Activated CD4-positive, alpha-beta T cell treated with anti-CD3 and anti-CD28 coated beads, Interleukin-2, amount 10 ng/mL, durations not matched to agents 7 days and 5 days (primary cell): ENCODE data around the gene KNG1. TPM values are rescaled to one million over a fixed set of nuclear protein-coding genes. Genes with fewer than 3 reads are reported as not detected.
A peak's percentile ranks its signal among the peaks of the same experiment; 100 is the strongest.

Source experiments
- CTCF ChIA-PET: fragments of 350-600 bp; sonication (Branson Sonifier 250); formaldehyde crosslinking; loops from one replicate; lab custom pipeline; 2021; ENCODE audit warnings: antibody characterized with exemption; lab: Charles Lee
- POLR2A ChIA-PET: fragments of 350-600 bp; sonication (Branson Sonifier 250); formaldehyde crosslinking; loops from one replicate; lab custom pipeline; 2021; ENCODE audit warnings: antibody characterized with exemption; lab: Charles Lee
- DNase-seq: peaks from one replicate; pipeline ENCODE4 v3.0.0-alpha.2; 2020
- H3K27ac Mint-ChIP-seq: one replicate; pipeline ENCODE4 v1.8.0; 2021; ENCODE audit warnings: mild to moderate bottlenecking, moderate library complexity, mixed read lengths
- H3K27me3 Mint-ChIP-seq: one replicate; pipeline ENCODE4 v1.8.0; 2021; ENCODE audit warnings: mixed read lengths
- H3K36me3 Mint-ChIP-seq: one replicate; pipeline ENCODE4 v1.8.0; 2021; ENCODE audit warnings: low read depth, mixed read lengths
- H3K4me1 Mint-ChIP-seq: one replicate; pipeline ENCODE4 v1.8.0; 2021; ENCODE audit warnings: mixed read lengths
- H3K4me3 Mint-ChIP-seq: one replicate; pipeline ENCODE4 v1.8.0; 2021; ENCODE audit warnings: mild to moderate bottlenecking, moderate library complexity, mixed read lengths
- H3K9me3 Mint-ChIP-seq: one replicate; pipeline ENCODE4 v1.8.0; 2021; ENCODE audit warnings: mixed read lengths
- total RNA-seq, 2 experiments: library from RNA; stranded (reverse); gene quantifications; one replicate each; pipeline ENCODE4 v1.2.3, GENCODE V29; 2021

KNG1 gene
- total RNA-seq, 2 experiments from 2014 or later: not detected

DNA sequence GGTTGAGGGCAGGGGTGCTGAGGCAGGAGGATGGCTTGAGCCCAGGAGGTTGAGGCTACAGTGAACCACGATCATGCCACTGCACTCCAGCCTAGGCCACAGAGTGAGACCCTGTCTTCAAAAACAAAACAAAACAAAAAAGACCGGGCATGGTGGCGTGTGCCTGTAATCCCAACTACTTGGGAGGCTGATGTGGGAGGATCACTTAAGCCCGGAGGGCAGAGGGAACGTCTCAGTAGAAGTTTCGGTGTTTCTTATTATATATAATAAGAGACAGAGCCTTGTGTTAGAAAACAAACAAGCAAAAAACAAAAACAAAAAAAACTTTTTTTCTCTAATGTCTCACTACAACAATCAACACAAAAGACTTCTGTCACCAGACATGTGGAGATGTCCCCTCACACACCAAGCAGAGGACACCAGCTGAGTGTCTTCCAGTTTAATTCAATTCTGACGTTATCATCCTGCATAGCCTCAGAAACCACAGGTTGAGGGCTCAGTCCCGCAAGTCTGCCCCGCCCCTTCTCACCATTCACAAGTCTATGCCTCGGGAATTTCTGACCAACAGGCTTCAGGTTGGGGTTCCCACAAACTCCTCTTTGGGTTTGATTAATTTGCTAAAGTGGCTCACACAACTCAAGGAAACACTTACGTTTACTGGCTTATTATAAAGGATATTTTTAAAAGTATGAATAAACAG, 42.2 kb downstream of the KNG1 start:
- H3K27me3 Mint-ChIP-seq: no peaks in the 10 kb centered on the region
- no peaks in the 10 kb centered on the region for H3K36me3 Mint-ChIP-seq
- DNase-seq: no peak
- H3K9me3 Mint-ChIP-seq: no peaks in the 10 kb centered on the region
- ChIA-PET POLR2A (no interaction called here), CTCF (no interaction called here)
- no peak overlapping the region for H3K4me3 Mint-ChIP-seq
- H3K4me1 Mint-ChIP-seq: no peaks in the 10 kb centered on the region
- no peak overlapping the region for H3K27ac Mint-ChIP-seq

GRCh38 chr3:186760141-186760833, 43.1 kb downstream of the KNG1 start:
- DNase-seq: no peak
- no peaks in the 10 kb centered on the region for H3K4me1 Mint-ChIP-seq
- H3K9me3 Mint-ChIP-seq: no peaks in the 10 kb centered on the region
- no peaks in the 10 kb centered on the region for H3K27me3 Mint-ChIP-seq
- CTCF ChIA-PET: interaction anchor here (1.4 kb wide), 1 partner anchor 12 kb away, joined by 6 read pairs; no protein-coding TSS in a partner anchor
- no peaks in the 10 kb centered on the region for H3K36me3 Mint-ChIP-seq
- H3K27ac Mint-ChIP-seq: no peak overlapping the region
- POLR2A ChIA-PET: no interaction called here
- H3K4me3 Mint-ChIP-seq: no peak overlapping the region

- no peak overlapping the region for H3K4me3 Mint-ChIP-seq
- no peaks in the 10 kb centered on the region for H3K9me3 Mint-ChIP-seq
- ChIA-PET CTCF (interaction anchor here (1.4 kb wide), 1 partner anchor 11 kb away, joined by 6 read pairs; no protein-coding TSS in a partner anchor), POLR2A (no interaction called here)
- DNase-seq: no peak
- H3K27me3 Mint-ChIP-seq: no peaks in the 10 kb centered on the region
- no peak overlapping the region for H3K27ac Mint-ChIP-seq
- H3K36me3 Mint-ChIP-seq: no peaks in the 10 kb centered on the region
- no peaks in the 10 kb centered on the region for H3K4me1 Mint-ChIP-seq
Observed at GRCh38 chr3:186760897-186761447, 43.8 kb downstream of the KNG1 start.

DNA sequence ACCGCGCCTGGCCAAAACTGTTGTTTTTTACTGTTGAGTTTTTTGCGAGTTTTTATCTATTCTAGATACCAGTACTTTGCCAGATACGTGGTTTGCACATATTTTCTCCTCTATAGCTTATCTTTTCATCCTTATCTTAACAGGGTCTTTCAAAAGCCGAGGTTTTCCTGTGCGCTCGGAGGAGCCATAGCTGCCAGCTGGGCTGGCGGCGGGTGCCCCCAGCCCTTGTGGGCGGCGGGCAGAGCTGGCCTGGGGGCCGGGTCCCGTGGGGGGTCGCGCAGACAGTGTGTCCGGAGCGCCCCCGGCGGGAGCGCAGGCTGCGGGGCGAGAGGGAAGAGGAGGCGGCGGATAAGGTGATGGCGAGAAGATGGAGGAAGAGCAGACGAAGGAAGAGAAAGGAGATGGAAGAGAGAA, 55.1 kb downstream of the KNG1 start:
- ChIA-PET POLR2A (interaction anchor here (1.6 kb wide), 1 partner anchor 11 kb away, joined by 17 read pairs; the partner anchor contains the start of gene EIF4A2), CTCF (interaction anchor here (0.8 to 1.8 kb wide), 3 partner anchors 11 to 158 kb away, joined by 3 to 7 read pairs (median 6); partner anchors contain the start of gene EIF4A2)
- Mint-ChIP-seq H3K27ac (peak overlapping the region; percentile 95), H3K36me3 (no peaks in the 10 kb centered on the region), H3K4me1 (peaks cover 19% of the 10 kb centered on the region), H3K27me3 (peaks cover 2% of the 10 kb centered on the region), H3K9me3 (peaks cover 3% of the 10 kb centered on the region), H3K4me3 (peak overlapping the region; percentile 81)
- DNase-seq: no peak

DNA sequence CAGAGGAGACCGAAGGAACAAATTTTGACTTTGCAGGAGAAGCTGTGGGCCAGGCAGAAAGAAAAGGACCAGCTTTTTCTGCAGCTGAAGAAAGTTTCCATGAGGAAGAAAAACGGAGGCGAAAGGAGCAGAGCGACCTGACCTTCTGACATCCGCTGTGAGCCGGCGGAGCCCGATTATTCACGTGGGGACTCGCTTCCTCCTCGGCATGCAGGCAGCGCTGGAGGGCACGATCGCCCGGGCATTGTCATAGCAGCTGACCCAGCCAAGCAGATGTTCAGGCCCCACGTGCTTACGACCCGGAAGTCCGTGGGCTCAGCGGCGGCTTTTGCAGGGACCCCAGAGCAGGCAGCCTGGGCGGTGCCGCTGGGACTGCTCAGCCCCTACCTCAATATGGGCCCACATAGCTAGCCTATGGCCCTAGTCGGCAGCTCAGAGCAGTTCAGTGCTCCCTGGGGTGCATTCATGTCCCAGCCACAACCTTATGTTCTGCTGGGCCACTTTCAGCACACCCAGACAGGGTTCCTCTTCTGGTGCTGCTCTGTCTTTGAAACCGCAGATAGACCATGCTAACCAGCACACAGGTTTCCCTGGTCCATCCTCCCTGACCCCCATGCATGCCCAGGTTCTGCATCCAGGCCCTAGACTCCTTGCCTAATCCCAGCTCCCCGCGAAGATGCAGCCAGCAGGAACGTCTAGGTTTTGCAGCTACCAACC, 55.7 kb downstream of the KNG1 start:
- DNase-seq: peak; percentile 67
- H3K27me3 Mint-ChIP-seq: peaks cover 2% of the 10 kb centered on the region
- peak overlapping the region; percentile 81 for H3K4me3 Mint-ChIP-seq
- peak overlapping the region; percentile 95 for H3K27ac Mint-ChIP-seq
- CTCF ChIA-PET: interaction anchor here (0.8 to 1.8 kb wide), 3 partner anchors 11 to 159 kb away, joined by 3 to 7 read pairs (median 6); partner anchors contain the start of gene EIF4A2
- POLR2A ChIA-PET: interaction anchor here (1.6 kb wide), 1 partner anchor 10 kb away, joined by 17 read pairs; the partner anchor contains the start of gene EIF4A2
- no peaks in the 10 kb centered on the region for H3K36me3 Mint-ChIP-seq
- H3K4me1 Mint-ChIP-seq: peaks cover 19% of the 10 kb centered on the region
- H3K9me3 Mint-ChIP-seq: peaks cover 3% of the 10 kb centered on the region

DNA sequence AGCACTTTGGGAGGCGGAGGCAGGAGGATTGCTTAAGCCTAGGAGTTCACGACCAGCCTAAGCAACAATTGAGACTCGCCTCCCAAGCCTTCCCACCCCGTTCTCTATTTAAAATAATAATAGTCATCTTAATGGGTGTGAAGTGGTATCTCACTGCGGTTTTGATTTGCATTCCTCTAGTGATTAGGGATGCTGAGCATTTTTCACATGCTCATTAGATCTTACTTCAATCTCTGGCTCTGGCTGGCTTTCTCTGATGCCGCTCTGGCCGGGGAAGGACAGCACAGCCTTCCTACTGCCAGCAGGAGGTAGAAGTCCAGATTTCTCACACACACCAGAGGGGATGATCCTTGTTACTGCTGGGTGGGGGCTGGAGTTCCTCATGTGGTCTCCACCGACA, 58.8 kb downstream of the KNG1 start:
- Mint-ChIP-seq H3K4me3 (no peak overlapping the region), H3K27me3 (peaks cover 2% of the 10 kb centered on the region), H3K9me3 (peaks cover 3% of the 10 kb centered on the region), H3K4me1 (peaks cover 19% of the 10 kb centered on the region), H3K27ac (no peak overlapping the region), H3K36me3 (no peaks in the 10 kb centered on the region)
- CTCF ChIA-PET: no interaction called here
- POLR2A ChIA-PET: interaction anchor here (0.6 kb wide), 1 partner anchor 107 kb away, joined by 3 read pairs; no protein-coding TSS in a partner anchor
- DNase-seq: no peak

DNA sequence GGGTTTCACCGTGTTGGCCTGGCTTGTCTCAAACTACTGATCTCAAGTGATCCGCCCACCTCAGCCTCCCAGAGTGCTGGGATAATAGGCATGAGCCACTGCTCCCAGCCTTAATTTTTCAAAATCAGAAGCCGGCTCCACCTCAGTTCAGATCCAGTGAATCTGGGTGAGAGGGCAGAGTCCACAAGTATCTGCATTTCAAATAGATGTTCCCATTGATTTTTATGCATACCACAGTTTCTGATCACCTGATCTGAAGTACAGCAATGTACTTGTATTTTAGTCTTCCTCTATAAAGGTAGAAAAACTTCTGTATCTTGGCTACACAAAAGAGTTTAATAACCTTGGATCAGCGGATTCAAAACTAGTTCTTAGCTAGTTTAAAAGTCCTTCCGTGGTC, 62.0 kb downstream of the KNG1 start:
- no peak for DNase-seq
- Mint-ChIP-seq H3K4me1 (peaks cover 9% of the 10 kb centered on the region), H3K4me3 (no peak overlapping the region), H3K27me3 (peaks cover 2% of the 10 kb centered on the region), H3K27ac (no peak overlapping the region), H3K9me3 (no peaks in the 10 kb centered on the region), H3K36me3 (peaks cover 8% of the 10 kb centered on the region)
- ChIA-PET POLR2A (no interaction called here), CTCF (interaction anchor here (1.4 kb wide), 1 partner anchor 15 kb away, joined by 4 read pairs; no protein-coding TSS in a partner anchor)

DNA sequence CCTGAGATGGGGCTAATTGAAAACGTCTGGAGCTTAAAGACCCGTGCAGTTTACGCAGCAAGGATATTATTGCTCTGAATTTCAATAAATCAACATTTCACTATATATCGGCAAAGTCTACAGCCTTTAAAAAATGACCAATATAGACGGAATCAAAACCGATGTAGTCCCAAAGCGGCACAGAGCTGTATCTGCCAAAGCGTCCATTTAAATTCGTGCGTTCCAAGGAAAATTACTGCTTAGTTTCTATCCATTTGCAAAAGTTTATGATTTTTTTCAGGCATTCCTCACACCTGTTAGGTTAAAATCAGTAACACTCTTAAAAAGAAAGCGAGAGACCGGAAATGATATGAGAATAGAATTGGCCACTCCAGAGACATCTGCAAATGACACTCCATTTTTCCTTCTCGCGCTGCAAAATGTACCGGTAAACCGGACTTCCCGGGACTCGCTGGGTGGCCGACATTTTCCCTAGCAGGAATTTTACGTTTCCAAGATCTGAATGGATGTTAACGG, 65.4 kb downstream of the KNG1 start:
- H3K9me3 Mint-ChIP-seq: no peaks in the 10 kb centered on the region
- peak overlapping the region; percentile 99 for H3K27ac Mint-ChIP-seq
- peaks cover 41% of the 10 kb centered on the region for H3K36me3 Mint-ChIP-seq
- H3K4me3 Mint-ChIP-seq: peak overlapping the region; percentile 99
- DNase-seq: no peak
- H3K27me3 Mint-ChIP-seq: no peaks in the 10 kb centered on the region
- ChIA-PET POLR2A (interaction anchor here (0.6 to 1.4 kb wide), 7 partner anchors 10 to 264 kb away, joined by 3 to 17 read pairs (median 4); partner anchors contain the start of gene RFC4), CTCF (interaction anchor here (1.0 to 1.8 kb wide), 3 partner anchors 10 to 168 kb away, joined by 3 to 7 read pairs (median 3); no protein-coding TSS in a partner anchor)
- peaks cover 34% of the 10 kb centered on the region for H3K4me1 Mint-ChIP-seq

DNA sequence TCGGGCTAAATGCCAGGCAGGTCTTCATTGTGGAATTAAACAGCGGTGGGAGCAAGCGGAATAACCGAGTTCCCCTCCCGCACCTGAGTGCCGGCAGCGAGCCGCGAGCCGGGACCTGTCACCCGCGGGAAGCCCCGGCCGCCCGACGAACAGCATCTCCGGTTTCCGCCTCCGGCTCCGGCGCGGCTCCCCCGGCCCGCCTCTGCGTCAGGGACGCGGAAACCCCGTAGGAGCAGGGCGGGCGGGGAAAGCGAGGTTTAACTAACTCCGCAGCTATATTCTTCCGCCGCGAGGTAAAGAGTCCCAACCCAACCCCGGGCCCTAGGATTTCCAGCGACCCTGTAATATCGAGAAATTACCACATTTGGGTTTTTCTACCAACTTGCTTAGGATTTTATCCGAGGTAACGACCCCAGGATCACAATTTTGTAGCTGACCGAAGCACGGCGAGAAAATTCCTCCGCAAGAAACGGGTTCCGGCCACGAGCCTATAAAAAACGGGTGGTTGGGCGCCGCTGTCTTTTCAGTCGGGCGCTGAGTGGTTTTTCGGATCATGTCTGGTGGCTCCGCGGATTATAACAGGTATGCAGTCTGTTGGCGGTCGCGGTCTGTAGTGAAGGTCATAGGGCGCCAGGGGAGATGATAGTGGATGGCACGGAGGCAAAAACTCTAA, 66.0 kb downstream of the KNG1 start, which contains the start of gene EIF4A2:
Gene EIF4A2 (plus strand): TSS at position 520 of the 673 bp plus-strand sequence. CDS start 34 bp downstream, at position 554.
- ChIA-PET POLR2A (interaction anchor here (0.5 to 1.4 kb wide), 10 partner anchors 8 to 264 kb away, joined by 3 to 17 read pairs (median 4); partner anchors contain the start of genes DNAJB11 and RFC4), CTCF (interaction anchor here (1.0 to 2.3 kb wide), 5 partner anchors 10 to 169 kb away, joined by 3 to 7 read pairs (median 7); no protein-coding TSS in a partner anchor)
- Mint-ChIP-seq H3K4me1 (peaks cover 40% of the 10 kb centered on the region), H3K27me3 (no peaks in the 10 kb centered on the region), H3K27ac (peak within 1 kb of the TSS; percentile 99), H3K36me3 (peaks cover 47% of the 10 kb centered on the region), H3K4me3 (peak within 1 kb of the TSS; percentile 99), H3K9me3 (no peaks in the 10 kb centered on the region)
- DNase-seq: peak; percentile 90

DNA sequence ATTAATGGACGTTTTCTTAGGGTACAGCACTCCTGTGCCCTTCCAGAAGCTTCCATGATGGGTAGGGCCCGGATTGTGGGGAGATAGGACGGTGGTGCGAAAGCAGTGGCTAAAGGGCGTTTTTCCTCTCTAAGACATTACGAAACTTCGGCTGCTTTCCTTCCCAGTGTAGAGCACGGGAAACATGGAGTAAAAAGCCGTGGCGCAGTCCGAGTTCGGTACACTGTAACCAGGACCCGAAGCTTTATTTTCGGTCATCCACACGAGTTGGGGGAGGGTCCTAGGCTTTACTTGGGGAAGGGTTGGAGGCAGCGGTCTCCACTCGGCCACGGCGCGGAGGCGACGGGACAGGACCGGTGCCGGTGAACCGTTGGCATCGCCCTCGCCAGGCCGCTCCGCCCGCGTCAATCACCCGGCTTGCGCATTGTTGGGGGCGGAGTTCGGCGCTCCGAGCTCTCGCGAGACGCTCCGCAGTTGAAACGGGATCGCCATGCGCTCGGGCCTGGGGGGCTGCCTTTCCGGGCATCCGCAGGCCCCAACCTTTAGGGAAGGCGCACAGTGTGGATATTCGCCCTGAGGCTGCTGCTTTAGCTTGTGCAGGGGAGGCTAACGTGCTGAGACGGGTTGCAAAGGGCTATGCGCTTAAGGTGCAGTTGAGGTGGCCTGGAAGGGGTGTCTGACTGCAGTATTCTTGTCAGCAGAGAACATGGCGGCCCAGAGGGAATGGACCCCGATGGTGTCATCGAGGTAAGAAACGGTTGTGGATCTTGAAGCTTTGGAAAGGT, 66.8 kb downstream of the KNG1 start:
- Mint-ChIP-seq H3K9me3 (no peaks in the 10 kb centered on the region), H3K36me3 (peaks cover 54% of the 10 kb centered on the region), H3K4me1 (peaks cover 47% of the 10 kb centered on the region), H3K27ac (peak overlapping the region; percentile 99), H3K27me3 (no peaks in the 10 kb centered on the region), H3K4me3 (peak overlapping the region; percentile 99)
- peak; percentile 85 for DNase-seq
- ChIA-PET POLR2A (interaction anchor here (0.5 to 1.5 kb wide), 12 partner anchors 7 to 852 kb away, joined by 3 to 17 read pairs (median 4); partner anchors contain the start of genes DNAJB11 and RPL39L), CTCF (interaction anchor here (1.0 to 2.3 kb wide), 5 partner anchors 11 to 355 kb away, joined by 3 to 7 read pairs (median 7); partner anchors contain the start of gene RPL39L)
